HG02943 (cell line): ENCODE results near the gene TCF12.

Experiments used
- ATAC-seq: cut with Tn5 transposase; IDR thresholded peaks from one replicate; pipeline ENCODE4 v1.9.1; 2021; ENCODE audit warnings: mild to moderate bottlenecking, low read depth, moderate library complexity; ENCODE audit not compliant: unreplicated experiment

The TCF12 gene

GRCh38 chr15:56918046-56918938 lies at the start of gene TCF12:
TCF12 (plus strand) TSS chr15:56918644; CDS start chr15:56919914, 1,270 bp downstream.
- ATAC-seq, result peak; percentile 64

GRCh38 chr15:56869573-56869972 lies 48.9 kb upstream of the TCF12 start:
- ATAC-seq, result no peak

- ATAC-seq, result no peak
Observed at GRCh38 chr15:56871185-56871584, 47.3 kb upstream of the TCF12 start.

GRCh38 chr15:56871867-56872266 lies 46.6 kb upstream of the TCF12 start:
- no peak for ATAC-seq

- no peak for ATAC-seq
Observed at GRCh38 chr15:56877255-56877970, 41.0 kb upstream of the TCF12 start.

- ATAC-seq, result no peak
Observed at GRCh38 chr15:56879502-56879901, 38.9 kb upstream of the TCF12 start.

- no peak for ATAC-seq
Observed at GRCh38 chr15:56883088-56883487, 35.4 kb upstream of the TCF12 start.

GRCh38 chr15:56886363-56886931 lies 32.0 kb upstream of the TCF12 start:
- no peak for ATAC-seq

- ATAC-seq, result peak; percentile 78
Observed at GRCh38 chr15:56886932-56887781, 31.3 kb upstream of the TCF12 start.

- no peak for ATAC-seq
Observed at GRCh38 chr15:56887782-56888438, 30.5 kb upstream of the TCF12 start.

- ATAC-seq, result no peak
Observed at GRCh38 chr15:56890038-56890437, 28.4 kb upstream of the TCF12 start.

- no peak for ATAC-seq
Observed at GRCh38 chr15:56891852-56892440, 26.5 kb upstream of the TCF12 start.

GRCh38 chr15:56892659-56893363 lies 25.6 kb upstream of the TCF12 start:
- no peak for ATAC-seq

GRCh38 chr15:56893364-56893678 lies 25.1 kb upstream of the TCF12 start:
- ATAC-seq, result no peak

- ATAC-seq, result no peak
Observed at GRCh38 chr15:56894601-56895000, 23.8 kb upstream of the TCF12 start.

GRCh38 chr15:56901931-56902330 lies 16.5 kb upstream of the TCF12 start:
- no peak for ATAC-seq

- no peak for ATAC-seq
Observed at GRCh38 chr15:56906766-56907165, 11.7 kb upstream of the TCF12 start.

- ATAC-seq, result no peak
Observed at GRCh38 chr15:56910801-56911200, 7.6 kb upstream of the TCF12 start.

GRCh38 chr15:56913241-56913640 lies 5.2 kb upstream of the TCF12 start:
- no peak for ATAC-seq
